Sigmoid colon (tissue), 4 donors: ENCODE results near the gene OIT3.

Source experiments
- EP300 ChIP-seq, 4 donors: sonication (generic); formaldehyde crosslinking; IDR thresholded peaks; one replicate each; pipeline ENCODE4 v1.6.1; 2017; ENCODE audit warnings: antibody characterized with exemption in 4 of 4
- TF ChIP-seq, protein P1 (sequence below), 4 experiments: fragments of 450-650 bp in 3 of 4; fragments of 200-600 bp in 1 of 4; IDR thresholded peaks; one replicate each; pipeline ENCODE4 v1.5.1; 2016 to 2019; ENCODE audit warnings: antibody characterized with exemption in 4 of 4, mild to moderate bottlenecking in 3 of 4, moderate library complexity in 2 of 4

DNA sequence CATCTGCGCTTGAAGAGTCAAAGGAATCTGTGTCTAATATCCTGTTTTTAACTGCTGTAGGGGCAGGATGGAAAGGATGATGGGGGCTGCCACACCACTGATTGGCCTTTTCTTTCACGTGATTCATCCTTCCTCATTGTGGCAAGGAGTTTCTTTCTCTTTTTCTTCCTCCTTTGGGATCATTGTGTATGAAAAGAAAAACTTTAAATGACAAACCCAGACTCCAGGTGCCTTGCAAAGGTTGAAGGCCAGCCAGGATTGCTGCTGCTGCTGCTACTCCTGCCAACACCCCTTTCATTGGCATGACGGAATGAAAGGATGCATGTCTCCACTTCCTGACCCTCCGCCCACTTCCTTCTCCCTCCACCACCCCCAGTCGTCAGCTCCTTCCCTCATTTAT is 6.5 kb upstream of the OIT3 start:
- TF ChIP-seq, protein P1, sequence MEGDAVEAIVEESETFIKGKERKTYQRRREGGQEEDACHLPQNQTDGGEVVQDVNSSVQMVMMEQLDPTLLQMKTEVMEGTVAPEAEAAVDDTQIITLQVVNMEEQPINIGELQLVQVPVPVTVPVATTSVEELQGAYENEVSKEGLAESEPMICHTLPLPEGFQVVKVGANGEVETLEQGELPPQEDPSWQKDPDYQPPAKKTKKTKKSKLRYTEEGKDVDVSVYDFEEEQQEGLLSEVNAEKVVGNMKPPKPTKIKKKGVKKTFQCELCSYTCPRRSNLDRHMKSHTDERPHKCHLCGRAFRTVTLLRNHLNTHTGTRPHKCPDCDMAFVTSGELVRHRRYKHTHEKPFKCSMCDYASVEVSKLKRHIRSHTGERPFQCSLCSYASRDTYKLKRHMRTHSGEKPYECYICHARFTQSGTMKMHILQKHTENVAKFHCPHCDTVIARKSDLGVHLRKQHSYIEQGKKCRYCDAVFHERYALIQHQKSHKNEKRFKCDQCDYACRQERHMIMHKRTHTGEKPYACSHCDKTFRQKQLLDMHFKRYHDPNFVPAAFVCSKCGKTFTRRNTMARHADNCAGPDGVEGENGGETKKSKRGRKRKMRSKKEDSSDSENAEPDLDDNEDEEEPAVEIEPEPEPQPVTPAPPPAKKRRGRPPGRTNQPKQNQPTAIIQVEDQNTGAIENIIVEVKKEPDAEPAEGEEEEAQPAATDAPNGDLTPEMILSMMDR (IDR thresholded peaks at IDR 0.05) = no peak
- TF ChIP-seq EP300 (IDR thresholded peaks at IDR 0.05) = no peak
